Cerebellar cortex (tissue), 1 donor: Measurements from ENCODE around the gene SPO11.
A peak's percentile ranks its signal among the peaks of the same experiment; 100 is the strongest.

Experiments used
- DNase-seq: peaks from one replicate; pipeline ENCODE4 v3.0.0-alpha.2; 2015; ENCODE audit warnings: low spot score

The SPO11 gene

DNA sequence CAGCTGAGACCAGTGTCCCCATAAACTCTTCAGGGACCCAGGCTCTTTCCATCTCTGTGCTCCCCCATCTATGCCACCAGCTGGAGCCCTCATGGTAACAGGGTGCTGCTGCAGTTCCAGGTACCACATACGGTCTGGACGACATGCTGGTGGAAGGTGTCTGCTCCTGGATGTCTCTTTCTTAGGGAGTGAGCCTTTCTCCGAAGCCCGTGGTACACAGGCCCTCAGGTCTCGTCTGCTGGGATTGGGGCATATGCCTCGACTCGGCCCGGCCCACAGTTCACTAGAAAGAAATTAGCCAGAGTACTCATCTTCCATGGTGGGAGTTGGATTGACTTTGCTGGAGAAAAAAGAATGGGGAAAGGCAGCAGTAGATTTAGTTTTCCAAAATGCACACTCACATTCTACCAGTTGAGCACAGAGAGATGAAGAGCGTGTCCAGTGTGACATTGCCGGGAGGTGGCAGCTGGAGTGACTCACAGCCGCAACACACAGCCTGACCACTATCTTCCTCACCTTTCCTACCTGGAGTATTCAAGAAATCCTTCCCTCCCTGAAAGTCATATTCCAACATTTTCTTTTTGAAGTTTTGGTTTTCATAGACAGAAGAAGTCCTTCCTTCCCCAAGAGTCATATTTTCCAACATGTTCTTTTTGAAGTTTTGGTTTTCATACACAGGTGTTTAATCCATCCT, 18.6 kb upstream of the SPO11 start:
- DNase-seq, result no peak

DNA sequence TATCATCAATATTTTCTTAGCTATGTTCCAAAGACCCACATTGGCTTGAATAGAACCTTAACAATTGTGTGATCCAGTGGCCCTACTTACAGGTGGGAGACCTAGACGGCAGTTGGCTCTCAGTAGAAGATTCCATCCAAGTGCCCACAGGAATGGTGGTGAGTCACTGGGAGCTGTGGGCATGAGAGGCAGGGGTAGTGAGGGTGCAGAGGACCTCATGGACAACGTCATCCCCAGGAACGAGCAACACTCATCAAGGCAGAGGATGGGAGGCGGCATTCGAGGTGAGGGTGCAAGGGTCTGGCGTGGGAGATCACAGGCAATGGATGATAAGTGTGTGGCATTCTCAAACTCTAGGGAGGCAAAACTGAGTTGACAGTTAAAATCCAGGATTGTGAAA, 17.5 kb upstream of the SPO11 start:
- DNase-seq, result no peak

- no peak for DNase-seq
These were observed 16.4 kb upstream of the SPO11 start for GRCh38 chr20:57313230-57313629.

GRCh38 chr20:57313951-57314350, 15.7 kb upstream of the SPO11 start:
- DNase-seq, result no peak

- DNase-seq, result no peak
These were observed 14.3 kb upstream of the SPO11 start for GRCh38 chr20:57315083-57315975.

DNA sequence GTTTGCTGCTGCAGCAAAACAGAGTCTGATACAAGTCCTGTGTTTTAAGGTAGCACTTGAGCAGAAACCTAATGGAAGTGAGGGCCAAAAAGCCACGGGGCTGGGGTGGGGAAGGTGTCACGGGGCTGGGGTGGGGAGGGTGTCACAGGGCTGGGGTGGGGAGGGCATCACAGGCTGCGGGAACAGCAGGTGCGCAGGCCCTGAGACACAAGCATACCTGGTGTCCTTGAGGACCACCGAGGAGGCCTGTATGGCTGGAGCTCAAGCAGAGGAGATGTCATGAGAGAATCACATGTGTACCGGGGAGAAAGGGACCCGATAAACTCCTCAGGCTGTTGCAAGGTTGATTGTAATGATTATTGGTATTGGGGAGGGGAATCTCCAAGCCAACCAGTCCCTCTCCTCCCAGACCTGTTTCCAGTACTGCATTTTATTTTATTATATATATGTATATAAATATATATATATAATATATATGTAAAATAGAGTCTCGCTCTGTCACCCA, 13.6 kb upstream of the SPO11 start:
- no peak for DNase-seq

GRCh38 chr20:57316795-57317201, 12.8 kb upstream of the SPO11 start:
- DNase-seq, result no peak

- no peak for DNase-seq
These were observed 12.3 kb upstream of the SPO11 start for GRCh38 chr20:57317316-57317788.

DNA sequence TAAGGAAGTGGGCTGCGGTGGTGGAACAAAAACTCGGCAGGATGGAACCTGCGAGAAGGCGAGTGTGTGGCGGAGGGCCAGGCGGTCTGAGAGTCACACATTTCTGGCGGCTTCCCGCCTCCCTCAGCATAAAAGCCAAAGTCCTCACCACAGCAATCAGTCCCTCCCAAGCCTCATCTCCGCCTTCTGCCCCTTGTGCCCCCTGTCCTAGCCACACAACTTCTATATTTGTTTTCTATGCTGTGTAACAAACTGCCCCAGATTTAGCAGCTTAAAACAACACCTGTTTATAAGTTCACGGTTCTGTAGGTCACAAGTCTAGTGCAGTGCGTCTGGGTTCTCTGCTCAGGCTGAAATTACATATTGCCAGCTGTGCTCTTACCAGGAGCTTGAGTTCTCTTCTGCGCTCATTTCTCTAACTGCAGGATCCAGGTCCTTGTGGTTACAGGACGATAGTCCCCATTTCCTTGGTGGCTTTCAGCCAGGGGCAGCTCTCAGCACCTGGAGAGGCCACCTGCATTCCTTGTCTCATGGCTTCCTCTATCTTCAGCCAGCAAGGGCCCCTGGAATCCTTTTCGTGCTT, 11.7 kb upstream of the SPO11 start:
- DNase-seq, result no peak

DNA sequence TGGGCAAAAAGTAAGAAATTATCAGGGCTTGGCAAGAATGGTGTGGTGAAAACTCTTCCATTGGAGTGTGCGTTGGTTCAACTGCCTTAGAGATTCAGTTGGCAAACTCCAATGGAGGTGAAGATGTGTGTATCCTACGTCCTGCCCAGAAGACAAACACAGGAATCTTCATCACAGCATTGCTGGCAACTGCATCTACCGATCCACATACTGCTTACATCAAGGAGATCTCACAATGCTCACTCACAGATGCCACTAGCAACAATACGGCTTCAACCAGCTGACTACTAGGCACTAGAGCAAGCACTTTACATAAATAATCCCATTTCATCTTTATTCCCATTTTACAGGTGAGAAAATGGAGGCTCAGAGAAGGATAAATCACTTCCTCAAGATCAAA, 10.0 kb upstream of the SPO11 start:
- no peak for DNase-seq

GRCh38 chr20:57320358-57320757, 9.2 kb upstream of the SPO11 start:
- no peak for DNase-seq

DNA sequence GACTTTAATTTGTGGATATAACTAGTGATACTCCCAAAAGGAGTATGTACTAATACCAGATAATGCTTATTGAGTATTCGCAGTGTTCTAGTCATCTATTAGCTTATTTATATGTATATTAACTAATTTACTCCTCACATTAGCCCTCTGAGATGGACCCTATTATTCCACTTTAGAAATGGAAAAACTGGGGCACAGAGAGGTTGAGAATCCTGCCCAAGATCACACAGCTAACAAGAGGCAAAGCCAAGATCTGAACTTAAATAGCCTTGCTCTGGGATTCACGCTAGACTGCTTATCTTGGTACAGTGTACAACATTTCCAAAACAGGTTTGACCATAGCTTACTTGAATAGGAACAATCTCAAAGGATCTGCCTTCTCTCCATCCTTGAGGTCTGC, 8.5 kb upstream of the SPO11 start:
- DNase-seq, result no peak

- no peak for DNase-seq
These were observed 7.1 kb upstream of the SPO11 start for GRCh38 chr20:57322476-57322875.

GRCh38 chr20:57323034-57323433, 6.6 kb upstream of the SPO11 start:
- DNase-seq, result peak; percentile 21

- DNase-seq, result no peak
These were observed 3.8 kb upstream of the SPO11 start for GRCh38 chr20:57325632-57326356.

- DNase-seq, result no peak
These were observed 2.7 kb upstream of the SPO11 start for GRCh38 chr20:57326667-57327455.

- no peak for DNase-seq
These were observed 1.8 kb upstream of the SPO11 start for GRCh38 chr20:57327820-57328219.

DNA sequence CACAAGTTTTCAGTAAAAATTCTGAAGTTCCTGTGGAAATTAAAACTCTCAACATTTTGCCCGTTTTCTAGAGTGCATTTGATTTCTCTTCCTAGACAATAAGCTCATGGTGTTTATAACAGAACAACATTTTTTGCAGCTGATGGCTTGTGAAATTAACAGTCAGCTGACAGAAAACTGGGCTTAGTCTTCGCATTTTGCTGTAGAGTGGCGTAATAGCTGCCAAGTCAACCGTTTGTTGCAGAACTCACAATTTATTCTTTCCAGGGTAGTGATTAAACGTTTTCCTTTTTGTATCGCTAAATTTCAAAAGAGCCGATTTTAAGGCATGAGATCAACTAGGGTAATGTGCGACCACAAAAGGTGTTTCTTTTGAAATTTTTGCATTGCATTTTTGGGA, 1.4 kb downstream of the SPO11 start:
- no peak for DNase-seq

GRCh38 chr20:57332105-57333089, 2.8 kb downstream of the SPO11 start:
- DNase-seq, result peak; percentile 20

DNA sequence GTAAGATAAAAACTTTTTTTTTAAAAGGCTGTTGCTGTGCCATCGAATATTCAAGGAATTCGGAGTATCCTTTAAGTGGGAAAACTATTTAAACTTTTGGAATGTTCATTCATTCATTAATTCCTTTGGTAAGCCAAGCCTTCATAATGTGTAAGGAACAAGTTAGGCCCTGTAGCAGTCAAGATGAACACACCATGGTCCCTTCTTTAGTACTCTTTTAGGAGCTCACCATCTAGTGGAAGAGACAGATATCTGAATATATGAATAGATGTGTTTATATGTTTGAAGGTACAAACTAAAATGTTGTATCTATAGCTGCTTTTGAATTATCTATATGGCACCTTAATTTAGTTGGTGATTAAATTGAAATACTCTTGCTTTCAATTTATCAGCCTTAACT, 5.8 kb downstream of the SPO11 start:
- peak; percentile 24 for DNase-seq
